Measurements from ENCODE around the gene SMG6. TPM values are rescaled to one million over a fixed set of nuclear protein-coding genes. Genes with fewer than 3 reads are reported as not detected.

SMG6 gene
- total RNA-seq, 2 donors from 2014 or later: 18.3 to 23.6 TPM

- Histone ChIP-seq H3K9me3 (no peaks in the 10 kb centered on the region), H3K27me3 (no peaks in the 10 kb centered on the region), H3K9ac (ENCODE audit: low read depth in 2 of 2, low read length in 2 of 2) (no peak overlapping the region), H3K27ac (no peak overlapping the region), H3K4me3 (no peak overlapping the region), H3K36me3 (no peaks in the 10 kb centered on the region), H3K4me1 (no peaks in the 10 kb centered on the region)
- DNase-seq: no peak
- intact Hi-C loops (cut with DNase I): no loop called here
- no peak for TF ChIP-seq CTCF (IDR thresholded peaks at IDR 0.05)
These were observed 195.4 kb downstream of the SMG6 start for GRCh38 chr17:2108170-2108569.

GRCh38 chr17:2107506-2107905 is 196.1 kb downstream of the SMG6 start:
- Histone ChIP-seq H3K27ac (no peak overlapping the region), H3K36me3 (no peaks in the 10 kb centered on the region), H3K9me3 (no peaks in the 10 kb centered on the region), H3K4me3 (no peak overlapping the region), H3K4me1 (no peaks in the 10 kb centered on the region), H3K9ac (ENCODE audit: low read depth in 2 of 2, low read length in 2 of 2) (no peak overlapping the region), H3K27me3 (no peaks in the 10 kb centered on the region)
- no peak for TF ChIP-seq CTCF (IDR thresholded peaks at IDR 0.05)
- intact Hi-C loops (cut with DNase I): no loop called here
- no peak for DNase-seq

GRCh38 chr17:2107050-2107449 is 196.5 kb downstream of the SMG6 start:
- TF ChIP-seq CTCF (IDR thresholded peaks at IDR 0.05): no peak
- no peaks in the 10 kb centered on the region for H3K9me3 ChIP-seq
- no peaks in the 10 kb centered on the region for H3K4me1 ChIP-seq
- H3K9ac ChIP-seq (ENCODE audit: low read depth in 2 of 2, low read length in 2 of 2): no peak overlapping the region
- no peak overlapping the region for H3K27ac ChIP-seq
- H3K27me3 ChIP-seq: no peaks in the 10 kb centered on the region
- DNase-seq: no peak
- H3K4me3 ChIP-seq: no peak overlapping the region
- intact Hi-C loops (cut with DNase I): no loop called here
- H3K36me3 ChIP-seq: no peaks in the 10 kb centered on the region

GRCh38 chr17:2106308-2106955 is 197.2 kb downstream of the SMG6 start:
- H3K27me3 ChIP-seq: no peaks in the 10 kb centered on the region
- no peak overlapping the region for H3K4me3 ChIP-seq
- no peaks in the 10 kb centered on the region for H3K9me3 ChIP-seq
- H3K36me3 ChIP-seq: no peaks in the 10 kb centered on the region
- no peaks in the 10 kb centered on the region for H3K4me1 ChIP-seq
- H3K27ac ChIP-seq: no peak overlapping the region
- intact Hi-C loops (cut with DNase I): no loop called here
- no peak for DNase-seq
- no peak overlapping the region for H3K9ac ChIP-seq (ENCODE audit: low read depth in 2 of 2, low read length in 2 of 2)
- no peak for TF ChIP-seq CTCF (IDR thresholded peaks at IDR 0.05)

- no peak for DNase-seq
- intact Hi-C loops (cut with DNase I): no loop called here
- Histone ChIP-seq H3K4me1 (peaks cover 2% of the 10 kb centered on the region), H3K9ac (ENCODE audit: low read depth in 2 of 2, low read length in 2 of 2) (no peak overlapping the region), H3K36me3 (no peaks in the 10 kb centered on the region), H3K27me3 (no peaks in the 10 kb centered on the region), H3K27ac (no peak overlapping the region), H3K4me3 (no peak overlapping the region), H3K9me3 (no peaks in the 10 kb centered on the region)
- no peak for TF ChIP-seq CTCF (IDR thresholded peaks at IDR 0.05)
These were observed 197.9 kb downstream of the SMG6 start for GRCh38 chr17:2105663-2106062.
